Activated naive CD4-positive, alpha-beta T cell treated with anti-CD3 and anti-CD28 coated beads for 36 hours (primary cell): Measurements from ENCODE around the gene SYNGR3. TPM values are rescaled to one million over a fixed set of nuclear protein-coding genes. Genes with fewer than 3 reads are reported as not detected.

ENCODE experiments used
- CTCF ChIA-PET: fragments of 350-600 bp; sonication (Branson Sonifier 250); formaldehyde crosslinking; loops from one replicate; lab custom pipeline; 2021; ENCODE audit warnings: antibody characterized with exemption; lab: Charles Lee
- DNase-seq: peaks from one replicate; pipeline ENCODE4 v3.0.0-alpha.2; 2020
- H3K27ac Mint-ChIP-seq: one replicate; pipeline ENCODE4 v1.8.0; 2021; ENCODE audit warnings: mild to moderate bottlenecking, mixed read lengths
- H3K27me3 Mint-ChIP-seq: one replicate; pipeline ENCODE4 v1.8.0; 2021; ENCODE audit warnings: low read depth, mixed read lengths
- H3K36me3 Mint-ChIP-seq: one replicate; pipeline ENCODE4 v1.8.0; 2021; ENCODE audit warnings: low read depth, mixed read lengths
- H3K4me1 Mint-ChIP-seq: one replicate; pipeline ENCODE4 v1.8.0; 2021; ENCODE audit warnings: low read depth, mixed read lengths
- H3K4me3 Mint-ChIP-seq: one replicate; pipeline ENCODE4 v1.8.0; 2021; ENCODE audit warnings: mild to moderate bottlenecking, moderate library complexity, mixed read lengths
- H3K9me3 Mint-ChIP-seq: one replicate; pipeline ENCODE4 v1.8.0; 2021; ENCODE audit warnings: mixed read lengths
- intact Hi-C: fragments of 100-400 bp; cut with micrococcal nuclease; formaldehyde crosslinking; loops from one replicate; pipeline ENCODE4 v1.15.1; 2023
- total RNA-seq, 2 experiments: library from RNA; stranded (reverse); gene quantifications; one replicate each; pipeline ENCODE4 v1.2.3, GENCODE V29; 2021

SYNGR3 gene
- total RNA-seq, 2 experiments from 2014 or later: 5.7 to 7.2 TPM

DNA sequence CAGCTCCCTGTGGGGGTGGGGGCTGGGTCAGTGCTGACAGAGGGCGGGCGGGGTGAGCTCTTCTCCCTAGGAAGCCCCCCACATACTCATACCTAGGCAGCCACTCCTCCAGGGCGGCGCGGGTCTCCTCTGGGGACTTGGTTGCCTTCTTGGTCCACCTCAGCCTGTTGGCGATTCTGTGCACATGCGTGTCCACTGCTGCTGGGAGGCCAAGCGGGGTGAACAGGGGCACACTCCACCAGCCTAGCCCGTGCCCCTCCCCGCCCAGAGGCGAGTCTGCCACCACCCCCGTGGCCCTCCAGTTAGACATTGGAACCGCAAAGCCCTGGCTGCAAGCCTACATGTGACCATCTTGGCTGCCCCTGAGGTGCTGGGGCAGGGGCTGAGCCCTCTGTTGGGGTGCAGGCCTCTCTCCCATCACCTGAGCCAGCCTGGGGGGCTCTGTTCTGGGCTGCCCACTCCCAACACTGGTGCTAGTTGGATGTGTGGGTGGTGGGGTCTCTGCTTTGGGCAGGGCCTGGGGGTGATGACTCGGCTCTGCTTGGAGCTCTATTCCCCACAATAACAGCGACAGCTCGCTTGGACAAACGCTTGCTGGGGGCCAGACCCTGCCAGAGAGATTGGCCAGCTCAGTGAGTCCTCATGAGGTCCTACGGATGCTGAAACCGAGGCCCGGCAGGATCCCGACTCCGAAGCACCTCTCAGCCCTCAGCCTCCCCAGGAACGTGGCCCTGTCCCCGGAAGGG is 50.4 kb downstream of the SYNGR3 start:
- H3K4me1 Mint-ChIP-seq: no peaks in the 10 kb centered on the region
- DNase-seq: no peak
- no peaks in the 10 kb centered on the region for H3K36me3 Mint-ChIP-seq
- H3K9me3 Mint-ChIP-seq: no peaks in the 10 kb centered on the region
- CTCF ChIA-PET: interaction anchor here (0.8 kb wide), 1 partner anchor 101 kb away, joined by 3 read pairs; no protein-coding TSS in a partner anchor
- H3K4me3 Mint-ChIP-seq: no peak overlapping the region
- H3K27me3 Mint-ChIP-seq: no peaks in the 10 kb centered on the region
- intact Hi-C loops: no loop called here
- H3K27ac Mint-ChIP-seq: no peak overlapping the region

DNA sequence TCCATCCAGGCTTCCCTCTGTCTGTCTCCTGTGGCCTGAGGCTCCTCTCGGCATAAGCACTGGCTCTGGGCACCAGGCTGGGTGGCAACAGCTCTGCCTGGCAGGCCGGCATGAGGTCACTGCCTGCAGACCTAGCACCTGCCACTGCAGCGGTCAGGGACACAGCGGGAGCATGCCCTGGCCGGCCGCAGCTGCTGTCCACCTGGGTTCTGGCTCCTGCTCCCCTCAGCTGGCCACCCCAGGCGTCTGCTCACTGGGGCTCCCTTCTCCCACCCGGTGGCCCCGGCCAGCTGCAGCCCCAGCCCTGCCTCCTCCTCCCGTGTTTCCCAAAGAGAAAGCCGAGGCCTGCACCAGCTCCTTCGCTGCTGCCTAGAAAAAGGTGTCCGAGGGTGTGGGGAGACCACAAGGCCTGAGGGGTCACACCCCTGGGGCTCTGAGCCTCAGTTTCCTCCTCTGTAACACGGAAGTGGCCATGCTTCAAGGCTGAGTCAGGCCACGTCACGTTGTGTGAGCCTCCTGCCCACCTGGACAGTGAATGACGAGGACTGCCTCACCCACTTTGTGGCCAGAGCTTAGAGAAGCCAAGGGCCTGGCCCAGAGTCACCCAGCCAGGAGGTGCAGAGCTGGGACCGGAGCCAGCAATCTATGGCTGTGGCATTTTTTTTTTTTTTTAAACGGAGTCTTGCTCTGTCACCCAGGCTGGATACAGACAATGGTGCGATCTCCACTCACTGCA is 51.2 kb downstream of the SYNGR3 start:
- CTCF ChIA-PET: interaction anchor here (0.8 kb wide), 1 partner anchor 16 kb away, joined by 3 read pairs; no protein-coding TSS in a partner anchor
- Mint-ChIP-seq H3K36me3 (no peaks in the 10 kb centered on the region), H3K27me3 (no peaks in the 10 kb centered on the region), H3K4me1 (no peaks in the 10 kb centered on the region), H3K9me3 (no peaks in the 10 kb centered on the region), H3K27ac (no peak overlapping the region), H3K4me3 (no peak overlapping the region)
- intact Hi-C loops: no loop called here
- no peak for DNase-seq

GRCh38 chr16:2042171-2042985 is 52.6 kb downstream of the SYNGR3 start:
- Mint-ChIP-seq H3K27me3 (no peaks in the 10 kb centered on the region), H3K9me3 (no peaks in the 10 kb centered on the region), H3K36me3 (no peaks in the 10 kb centered on the region), H3K27ac (no peak overlapping the region), H3K4me3 (no peak overlapping the region), H3K4me1 (peaks cover 4% of the 10 kb centered on the region)
- DNase-seq: no peak
- CTCF ChIA-PET: no interaction called here
- intact Hi-C loops: no loop called here

- Mint-ChIP-seq H3K4me1 (peaks cover 4% of the 10 kb centered on the region), H3K9me3 (no peaks in the 10 kb centered on the region), H3K4me3 (no peak overlapping the region), H3K27ac (no peak overlapping the region), H3K36me3 (no peaks in the 10 kb centered on the region), H3K27me3 (no peaks in the 10 kb centered on the region)
- CTCF ChIA-PET: no interaction called here
- intact Hi-C loops: no loop called here
- DNase-seq: no peak
Observed at GRCh38 chr16:2042986-2043666, 53.4 kb downstream of the SYNGR3 start.

Other genes starting within 250 kb of the SYNGR3 start
- gene NME3, start 218.4 kb upstream of the SYNGR3 start, total RNA-seq: 10 to 100 TPM; 39.4 to 44.1 TPM
- 1 to 10 TPM; 7.7 to 7.8 TPM for gene EME2, start 217.2 kb upstream of the SYNGR3 start, total RNA-seq
- 100 to 1,000 TPM; 122 to 138 TPM for gene MRPS34, start 216.8 kb upstream of the SYNGR3 start, total RNA-seq
- 10 to 100 TPM; 14.0 to 17.0 TPM for gene SPSB3, start 207.4 kb upstream of the SYNGR3 start, total RNA-seq
- gene NUBP2, start 207.0 kb upstream of the SYNGR3 start, total RNA-seq: 10 to 100 TPM; 37.9 to 42.4 TPM
- gene IGFALS, start 196.3 kb upstream of the SYNGR3 start, total RNA-seq: not detected
- 10 to 100 TPM; 29.9 to 30.1 TPM for gene HAGH, start 163.1 kb upstream of the SYNGR3 start, total RNA-seq
- 1 to 10 TPM; 6.0 to 7.3 TPM for gene FAHD1, start 162.8 kb upstream of the SYNGR3 start, total RNA-seq
- gene MEIOB, start 117.8 kb upstream of the SYNGR3 start, total RNA-seq: under 1 TPM; 0.52 to 0.76 TPM
- not detected for gene HS3ST6, start 71.6 kb upstream of the SYNGR3 start, total RNA-seq
- gene MSRB1, start 46.8 kb upstream of the SYNGR3 start, total RNA-seq: 10 to 100 TPM in 1 of 2 experiments, 1 to 10 TPM in 1; 8.5 to 11.0 TPM
- gene RPL3L, start 35.3 kb upstream of the SYNGR3 start, total RNA-seq: not detected
- gene NDUFB10, start 30.4 kb upstream of the SYNGR3 start, total RNA-seq: 100 to 1,000 TPM; 111 TPM
- gene RPS2, start 25.1 kb upstream of the SYNGR3 start, total RNA-seq: 1,000 to 10,000 TPM; 7,042 to 7,057 TPM
- gene RNF151, start 23.1 kb upstream of the SYNGR3 start, total RNA-seq: not detected
- 10 to 100 TPM; 36.5 to 38.0 TPM for gene TBL3, start 17.9 kb upstream of the SYNGR3 start, total RNA-seq
- not detected for gene NOXO1, start 8.5 kb upstream of the SYNGR3 start, total RNA-seq
- 10 to 100 TPM; 29.8 to 30.1 TPM for gene GFER, start 5.8 kb upstream of the SYNGR3 start, total RNA-seq
- gene ZNF598, start 19.9 kb downstream of the SYNGR3 start, total RNA-seq: 10 to 100 TPM; 88.8 to 93.5 TPM
- gene NPW, start 29.8 kb downstream of the SYNGR3 start, total RNA-seq: 1 to 10 TPM; 1.3 to 1.9 TPM
- gene NHERF2, start 36.9 kb downstream of the SYNGR3 start, total RNA-seq: 1 to 10 TPM; 1.5 to 2.1 TPM
- 10 to 100 TPM; 20.1 to 24.1 TPM for gene NTHL1, start 57.9 kb downstream of the SYNGR3 start, total RNA-seq
- 10 to 100 TPM; 72.3 to 72.7 TPM for gene TSC2, start 58.0 kb downstream of the SYNGR3 start, total RNA-seq
- 10 to 100 TPM; 63.3 to 68.9 TPM for gene PKD1, start 145.9 kb downstream of the SYNGR3 start, total RNA-seq
- gene RAB26, start 158.7 kb downstream of the SYNGR3 start, total RNA-seq: not detected
- 100 to 1,000 TPM; 102 to 104 TPM for gene TRAF7, start 165.8 kb downstream of the SYNGR3 start, total RNA-seq
- gene CASKIN1, start 206.6 kb downstream of the SYNGR3 start, total RNA-seq: under 1 TPM; 0.15 to 0.17 TPM
- 10 to 100 TPM; 70.0 to 70.1 TPM for gene MLST8, start 215.5 kb downstream of the SYNGR3 start, total RNA-seq
- gene BRICD5, start 220.9 kb downstream of the SYNGR3 start, total RNA-seq: 1 to 10 TPM; 2.6 to 3.1 TPM
- gene PGP, start 224.9 kb downstream of the SYNGR3 start, total RNA-seq: 10 to 100 TPM; 11.2 to 12.2 TPM
- gene E4F1, start 233.6 kb downstream of the SYNGR3 start, total RNA-seq: 10 to 100 TPM; 21.2 to 21.7 TPM
- under 1 TPM; 0.33 to 0.62 TPM for gene DNASE1L2, start 246.5 kb downstream of the SYNGR3 start, total RNA-seq